GM12878 (cell line): Measurements from ENCODE around the gene HEPHL1. TPM values are rescaled to one million over a fixed set of nuclear protein-coding genes. Genes with fewer than 3 reads are reported as not detected.

Source experiments
- CEBPB ChIP-seq, 2 experiments: fragments of 150-350 bp in 1 of 2; IDR thresholded peaks; 2 replicates each; pipeline ENCODE4 v1.6.1; 2012 to 2014; ENCODE audit warnings: low read depth in 2 of 2, low read length in 2 of 2, borderline replicate concordance in 1 of 2, inconsistent platforms in 1 of 2
- FOS ChIP-seq: IDR thresholded peaks from 3 replicates; pipeline ENCODE4 v1.6.1; 2011; ENCODE audit warnings: borderline replicate concordance; ENCODE audit not compliant: insufficient read length; ENCODE audit errors: extremely low read depth
- HDGF ChIP-seq: fragments of 450-650 bp; IDR thresholded peaks from 2 replicates; pipeline ENCODE4 v1.6.1; 2016; ENCODE audit warnings: antibody characterized with exemption
- LARP7 ChIP-seq: fragments of 450-650 bp; IDR thresholded peaks from 2 replicates; pipeline ENCODE4 v1.6.1; 2017; ENCODE audit warnings: mild to moderate bottlenecking
- MEF2B ChIP-seq: fragments of 450-650 bp; IDR thresholded peaks from 2 replicates; pipeline ENCODE4 v1.6.1; 2018; ENCODE audit warnings: mild to moderate bottlenecking, moderate library complexity; ENCODE audit not compliant: partially characterized antibody, poor library complexity, severe bottlenecking
- MYC ChIP-seq: IDR thresholded peaks from 2 replicates; pipeline ENCODE4 v1.6.1; 2011; ENCODE audit warnings: mild to moderate bottlenecking, low read length, moderate library complexity, inconsistent platforms; ENCODE audit not compliant: insufficient read depth, insufficient replicate concordance, insufficient read length, severe bottlenecking
- NFIC ChIP-seq: IDR thresholded peaks from 2 replicates; pipeline ENCODE4 v1.6.1; 2012; ENCODE audit warnings: low read depth, mild to moderate bottlenecking, inconsistent platforms, low read length, moderate library complexity
- NFYA ChIP-seq: IDR thresholded peaks from 2 replicates; pipeline ENCODE4 v1.6.1; 2011; ENCODE audit warnings: low read depth, mild to moderate bottlenecking, low read length, improper control_type of control experiment, borderline replicate concordance
- RBBP5 ChIP-seq: fragments of 200-600 bp; sonication (generic); conservative IDR thresholded peaks from 2 replicates; pipeline ENCODE4 v1.6.1; 2016
- RCOR1 ChIP-seq: conservative IDR thresholded peaks from 2 replicates; pipeline ENCODE4 v1.6.1; 2012; ENCODE audit warnings: low read depth, low read length, improper control_type of control experiment
- SIN3A ChIP-seq: IDR thresholded peaks from 2 replicates; pipeline ENCODE4 v1.6.1; 2012; ENCODE audit warnings: low read depth, low read length, improper control_type of control experiment
- SMAD1 ChIP-seq: fragments of 450-650 bp; IDR thresholded peaks from 2 replicates; pipeline ENCODE4 v1.6.1; 2018; ENCODE audit warnings: mild to moderate bottlenecking, low read depth; ENCODE audit not compliant: partially characterized antibody
- SP1 ChIP-seq: IDR thresholded peaks from one replicate; pipeline ENCODE4 v1.6.1; 2011; ENCODE audit warnings: low read depth, low read length
- TBL1XR1 ChIP-seq: IDR thresholded peaks from 2 replicates; pipeline ENCODE4 v1.6.1; 2012; ENCODE audit warnings: low read depth, low read length, improper control_type of control experiment
- YBX1 ChIP-seq: fragments of 450-650 bp; IDR thresholded peaks from 2 replicates; pipeline ENCODE4 v1.6.1; 2016; ENCODE audit warnings: antibody characterized with exemption
- ZNF384 ChIP-seq: IDR thresholded peaks from 2 replicates; pipeline ENCODE4 v1.6.1; 2012; ENCODE audit warnings: low read depth, mild to moderate bottlenecking, low read length, improper control_type of control experiment, borderline replicate concordance
- ZZZ3 ChIP-seq: IDR thresholded peaks from 2 replicates; pipeline ENCODE4 v1.6.1; 2011; ENCODE audit warnings: low read depth; ENCODE audit not compliant: control insufficient read depth, insufficient read length
- polyA plus RNA-seq, 11 experiments: library from polyadenylated mRNA; depleted of rRNA in 4 of 11; unstranded in 6 of 11; stranded (reverse) in 5 of 11; fragments of >200 nt; fragmentation: Nextera tagmentation in 4 of 11; fragmentation: Illumina TruSeq in 1 of 11; extraction: Ambion mirVana in 4 of 11; extraction: Trizol in 1 of 11; gene quantifications; 1 replicate in 1 of 11; 2 replicates in 10 of 11; pipeline versions ENCODE4 v1.2.1 to v1.2.3, GENCODE V29; 2011 to 2016; ENCODE audit warnings: inconsistent platforms in 2 of 11, missing spikeins in 2 of 11, low read depth in 1 of 11
- total RNA-seq, 4 experiments: library from RNA; depleted of rRNA in 3 of 4; stranded (reverse); fragments of >200 nt in 3 of 4; fragmentation: Illumina TruSeq in 1 of 4; extraction: Trizol in 1 of 4; gene quantifications; 2 replicates each; pipeline versions ENCODE4 v1.2.1 to v1.2.3, GENCODE V29; 2013 to 2021
- TF ChIP-seq, protein P1 (sequence below): fragments of 450-650 bp; IDR thresholded peaks from 2 replicates; pipeline ENCODE4 v1.6.1; 2016; ENCODE audit warnings: mild to moderate bottlenecking, moderate library complexity, borderline replicate concordance
- TF ChIP-seq, protein P2 (sequence below), 3 experiments: IDR thresholded peaks in 2 of 3; conservative IDR thresholded peaks in 1 of 3; 2 replicates each; pipeline ENCODE4 v1.5.1; 2011; ENCODE audit warnings: low read depth in 3 of 3, low read length in 3 of 3, mild to moderate bottlenecking in 3 of 3, control low read depth in 2 of 3, moderate library complexity in 2 of 3, inconsistent platforms in 1 of 3, mixed read lengths in 1 of 3; ENCODE audit not compliant: control insufficient read depth in 2 of 3, insufficient read depth in 1 of 3; ENCODE audit errors: extremely low read depth in 1 of 3
- TF ChIP-seq, protein P3 (sequence below): fragments of 450-650 bp; IDR thresholded peaks from 2 replicates; pipeline ENCODE4 v1.6.1; 2017; ENCODE audit warnings: antibody characterized with exemption, mild to moderate bottlenecking, moderate library complexity
- TF ChIP-seq, protein P4 (sequence below): IDR thresholded peaks from 2 replicates; pipeline ENCODE4 v1.6.1; 2012; ENCODE audit warnings: low read depth, low read length, improper control_type of control experiment

HEPHL1 gene
- total and polyA plus RNA-seq, 10 of the 15 experiments (the other 5 are each of a cell fraction or from before 2014, with no cell fraction given): 0.02 to 0.08 (median 0.05) TPM; not detected in 6

DNA sequence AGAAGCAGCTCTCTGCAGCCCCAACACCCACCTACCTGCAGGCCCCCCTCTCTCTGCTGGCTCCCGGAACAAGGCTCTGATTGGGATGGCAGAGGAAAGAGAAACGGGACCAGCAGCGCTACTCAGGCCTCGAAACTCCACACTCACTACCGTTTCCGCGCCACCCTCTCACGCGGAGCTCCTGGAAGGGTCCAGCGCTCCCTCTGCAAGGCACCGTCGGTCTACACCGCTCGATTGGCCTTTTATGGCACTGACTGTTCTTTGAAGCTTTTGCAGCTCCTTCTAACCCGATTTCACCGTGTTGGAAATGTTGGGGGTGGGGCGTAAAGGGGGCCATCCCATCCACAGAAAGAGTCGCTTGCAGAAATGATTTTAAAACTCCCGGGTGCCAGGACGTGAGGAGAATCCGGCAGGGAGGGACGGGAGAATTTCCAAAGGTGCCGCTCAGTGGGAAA, 107.2 kb downstream of the HEPHL1 start (continued):
- TF ChIP-seq MEF2B (peak; percentile 9), SP1 (no peak), RBBP5 (no peak), MYC (no peak), CEBPB (IDR thresholded peaks at IDR 0.05; ENCODE audit: borderline replicate concordance in 1 of 2, low read depth in 2 of 2, low read length in 2 of 2) (no peak), SIN3A (no peak; the same call in 1 of the 2 replicates), ZZZ3 (no peak), SMAD1 (peak; percentile 23), HDGF (no peak), YBX1 (no peak), FOS (no peak), ZNF384 (no peak), NFYA (no peak), NFIC (no peak), RCOR1 (no peak), TBL1XR1 (no peak), LARP7 (0 out of 2 replicates have a peak, but pooled peaks have one; percentile 17)
- TF ChIP-seq, protein P1, sequence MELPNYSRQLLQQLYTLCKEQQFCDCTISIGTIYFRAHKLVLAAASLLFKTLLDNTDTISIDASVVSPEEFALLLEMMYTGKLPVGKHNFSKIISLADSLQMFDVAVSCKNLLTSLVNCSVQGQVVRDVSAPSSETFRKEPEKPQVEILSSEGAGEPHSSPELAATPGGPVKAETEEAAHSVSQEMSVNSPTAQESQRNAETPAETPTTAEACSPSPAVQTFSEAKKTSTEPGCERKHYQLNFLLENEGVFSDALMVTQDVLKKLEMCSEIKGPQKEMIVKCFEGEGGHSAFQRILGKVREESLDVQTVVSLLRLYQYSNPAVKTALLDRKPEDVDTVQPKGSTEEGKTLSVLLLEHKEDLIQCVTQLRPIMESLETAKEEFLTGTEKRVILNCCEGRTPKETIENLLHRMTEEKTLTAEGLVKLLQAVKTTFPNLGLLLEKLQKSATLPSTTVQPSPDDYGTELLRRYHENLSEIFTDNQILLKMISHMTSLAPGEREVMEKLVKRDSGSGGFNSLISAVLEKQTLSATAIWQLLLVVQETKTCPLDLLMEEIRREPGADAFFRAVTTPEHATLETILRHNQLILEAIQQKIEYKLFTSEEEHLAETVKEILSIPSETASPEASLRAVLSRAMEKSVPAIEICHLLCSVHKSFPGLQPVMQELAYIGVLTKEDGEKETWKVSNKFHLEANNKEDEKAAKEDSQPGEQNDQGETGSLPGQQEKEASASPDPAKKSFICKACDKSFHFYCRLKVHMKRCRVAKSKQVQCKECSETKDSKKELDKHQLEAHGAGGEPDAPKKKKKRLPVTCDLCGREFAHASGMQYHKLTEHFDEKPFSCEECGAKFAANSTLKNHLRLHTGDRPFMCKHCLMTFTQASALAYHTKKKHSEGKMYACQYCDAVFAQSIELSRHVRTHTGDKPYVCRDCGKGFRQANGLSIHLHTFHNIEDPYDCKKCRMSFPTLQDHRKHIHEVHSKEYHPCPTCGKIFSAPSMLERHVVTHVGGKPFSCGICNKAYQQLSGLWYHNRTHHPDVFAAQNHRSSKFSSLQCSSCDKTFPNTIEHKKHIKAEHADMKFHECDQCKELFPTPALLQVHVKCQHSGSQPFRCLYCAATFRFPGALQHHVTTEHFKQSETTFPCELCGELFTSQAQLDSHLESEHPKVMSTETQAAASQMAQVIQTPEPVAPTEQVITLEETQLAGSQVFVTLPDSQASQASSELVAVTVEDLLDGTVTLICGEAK: peak; percentile 52; the same call in 1 of the 2 replicates
- TF ChIP-seq, protein P2, sequence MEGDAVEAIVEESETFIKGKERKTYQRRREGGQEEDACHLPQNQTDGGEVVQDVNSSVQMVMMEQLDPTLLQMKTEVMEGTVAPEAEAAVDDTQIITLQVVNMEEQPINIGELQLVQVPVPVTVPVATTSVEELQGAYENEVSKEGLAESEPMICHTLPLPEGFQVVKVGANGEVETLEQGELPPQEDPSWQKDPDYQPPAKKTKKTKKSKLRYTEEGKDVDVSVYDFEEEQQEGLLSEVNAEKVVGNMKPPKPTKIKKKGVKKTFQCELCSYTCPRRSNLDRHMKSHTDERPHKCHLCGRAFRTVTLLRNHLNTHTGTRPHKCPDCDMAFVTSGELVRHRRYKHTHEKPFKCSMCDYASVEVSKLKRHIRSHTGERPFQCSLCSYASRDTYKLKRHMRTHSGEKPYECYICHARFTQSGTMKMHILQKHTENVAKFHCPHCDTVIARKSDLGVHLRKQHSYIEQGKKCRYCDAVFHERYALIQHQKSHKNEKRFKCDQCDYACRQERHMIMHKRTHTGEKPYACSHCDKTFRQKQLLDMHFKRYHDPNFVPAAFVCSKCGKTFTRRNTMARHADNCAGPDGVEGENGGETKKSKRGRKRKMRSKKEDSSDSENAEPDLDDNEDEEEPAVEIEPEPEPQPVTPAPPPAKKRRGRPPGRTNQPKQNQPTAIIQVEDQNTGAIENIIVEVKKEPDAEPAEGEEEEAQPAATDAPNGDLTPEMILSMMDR (IDR thresholded peaks at IDR 0.05 in 2 of 3, conservative IDR thresholded peaks at IDR 0.05 in 1 of 3; ENCODE audit: control insufficient read depth in 2 of 3, extremely low read depth in 1 of 3, insufficient read depth in 1 of 3, low read depth in 3 of 3, low read length in 3 of 3): no peak
- TF ChIP-seq, protein P3, sequence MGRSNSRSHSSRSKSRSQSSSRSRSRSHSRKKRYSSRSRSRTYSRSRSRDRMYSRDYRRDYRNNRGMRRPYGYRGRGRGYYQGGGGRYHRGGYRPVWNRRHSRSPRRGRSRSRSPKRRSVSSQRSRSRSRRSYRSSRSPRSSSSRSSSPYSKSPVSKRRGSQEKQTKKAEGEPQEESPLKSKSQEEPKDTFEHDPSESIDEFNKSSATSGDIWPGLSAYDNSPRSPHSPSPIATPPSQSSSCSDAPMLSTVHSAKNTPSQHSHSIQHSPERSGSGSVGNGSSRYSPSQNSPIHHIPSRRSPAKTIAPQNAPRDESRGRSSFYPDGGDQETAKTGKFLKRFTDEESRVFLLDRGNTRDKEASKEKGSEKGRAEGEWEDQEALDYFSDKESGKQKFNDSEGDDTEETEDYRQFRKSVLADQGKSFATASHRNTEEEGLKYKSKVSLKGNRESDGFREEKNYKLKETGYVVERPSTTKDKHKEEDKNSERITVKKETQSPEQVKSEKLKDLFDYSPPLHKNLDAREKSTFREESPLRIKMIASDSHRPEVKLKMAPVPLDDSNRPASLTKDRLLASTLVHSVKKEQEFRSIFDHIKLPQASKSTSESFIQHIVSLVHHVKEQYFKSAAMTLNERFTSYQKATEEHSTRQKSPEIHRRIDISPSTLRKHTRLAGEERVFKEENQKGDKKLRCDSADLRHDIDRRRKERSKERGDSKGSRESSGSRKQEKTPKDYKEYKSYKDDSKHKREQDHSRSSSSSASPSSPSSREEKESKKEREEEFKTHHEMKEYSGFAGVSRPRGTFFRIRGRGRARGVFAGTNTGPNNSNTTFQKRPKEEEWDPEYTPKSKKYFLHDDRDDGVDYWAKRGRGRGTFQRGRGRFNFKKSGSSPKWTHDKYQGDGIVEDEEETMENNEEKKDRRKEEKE: no peak
- TF ChIP-seq, protein P4, sequence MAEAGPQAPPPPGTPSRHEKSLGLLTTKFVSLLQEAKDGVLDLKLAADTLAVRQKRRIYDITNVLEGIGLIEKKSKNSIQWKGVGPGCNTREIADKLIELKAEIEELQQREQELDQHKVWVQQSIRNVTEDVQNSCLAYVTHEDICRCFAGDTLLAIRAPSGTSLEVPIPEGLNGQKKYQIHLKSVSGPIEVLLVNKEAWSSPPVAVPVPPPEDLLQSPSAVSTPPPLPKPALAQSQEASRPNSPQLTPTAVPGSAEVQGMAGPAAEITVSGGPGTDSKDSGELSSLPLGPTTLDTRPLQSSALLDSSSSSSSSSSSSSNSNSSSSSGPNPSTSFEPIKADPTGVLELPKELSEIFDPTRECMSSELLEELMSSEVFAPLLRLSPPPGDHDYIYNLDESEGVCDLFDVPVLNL: no peak
